Left hindlimb (tissue), 1 donor: ENCODE results near the gene SRPRB.
"Not testable (repeated sequence)": the region's sequence is repeated elsewhere in the genome, so short reads cannot be mapped to it uniquely, and the experiment has no call there.

Source experiments
- DNase-seq: peaks from one replicate; pipeline ENCODE4 v3.0.0-alpha.2; 2018

SRPRB gene

GRCh38 chr3:133779626-133780203, 25.9 kb upstream of the SRPRB start:
- DNase-seq = no peak

DNA sequence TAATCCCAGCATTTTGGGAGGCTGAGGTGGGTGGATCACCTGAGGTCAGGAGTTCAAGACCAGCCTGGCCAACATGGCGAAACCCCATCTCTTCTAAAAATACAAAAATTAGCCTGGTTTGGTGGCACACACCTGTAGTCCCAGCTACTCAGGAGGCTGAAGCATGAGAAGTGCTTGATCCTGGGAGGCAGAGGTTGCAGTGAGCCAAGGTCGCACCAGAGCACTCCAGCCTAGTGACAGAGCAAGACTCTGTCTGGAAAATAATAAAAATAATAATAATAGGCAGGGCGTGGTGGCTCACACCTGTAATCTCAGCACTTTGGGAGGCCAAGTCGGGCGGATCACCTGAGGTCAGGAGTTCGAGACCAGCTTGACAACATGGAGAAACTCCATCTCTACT, 24.9 kb upstream of the SRPRB start:
- not testable (repeated sequence) for DNase-seq

DNA sequence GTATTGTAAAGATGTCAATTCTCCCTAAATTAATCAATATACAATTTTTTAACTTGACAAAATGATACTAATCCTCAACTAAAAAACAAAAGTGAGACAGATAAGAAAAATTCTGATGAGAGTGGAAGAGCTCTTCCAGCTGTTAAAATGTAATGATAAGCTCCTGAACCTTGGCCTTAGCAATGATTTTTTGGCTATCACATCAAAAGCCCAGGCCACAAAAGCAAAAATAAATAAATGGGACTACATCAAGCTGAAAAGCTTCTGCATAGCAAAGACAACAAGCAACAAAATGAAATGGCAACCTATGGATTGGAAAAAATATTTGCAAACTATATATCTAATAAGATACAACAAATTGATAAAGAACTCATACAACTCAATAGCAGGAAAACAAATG, 24.0 kb upstream of the SRPRB start:
- no peak for DNase-seq

DNA sequence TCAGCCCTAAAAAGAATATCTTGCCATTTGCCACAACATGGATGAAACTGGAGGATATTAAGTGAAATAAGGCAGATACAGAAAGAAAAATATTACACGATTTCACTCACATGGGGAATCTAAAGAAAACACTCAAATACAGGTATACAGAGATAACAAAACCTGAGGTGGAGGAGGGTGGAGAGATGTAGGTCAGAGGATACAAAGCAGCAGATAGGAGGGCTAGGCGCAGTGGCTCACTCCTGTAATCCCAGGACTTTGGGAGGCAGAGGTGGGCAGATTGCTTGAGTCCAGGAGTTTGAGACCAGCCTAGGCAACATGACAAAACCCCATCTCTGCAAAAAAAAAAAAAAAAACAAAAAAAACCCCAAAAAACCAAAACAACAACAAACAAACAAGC, 23.2 kb upstream of the SRPRB start:
- DNase-seq = no peak

- DNase-seq = no peak
Observed at GRCh38 chr3:133783762-133784161, 21.9 kb upstream of the SRPRB start.

GRCh38 chr3:133788024-133788423, 17.6 kb upstream of the SRPRB start:
- no peak for DNase-seq

- DNase-seq = no peak
Observed at GRCh38 chr3:133792171-133792763, 13.3 kb upstream of the SRPRB start.

GRCh38 chr3:133797396-133798105, 8.1 kb upstream of the SRPRB start:
- no peak for DNase-seq

DNA sequence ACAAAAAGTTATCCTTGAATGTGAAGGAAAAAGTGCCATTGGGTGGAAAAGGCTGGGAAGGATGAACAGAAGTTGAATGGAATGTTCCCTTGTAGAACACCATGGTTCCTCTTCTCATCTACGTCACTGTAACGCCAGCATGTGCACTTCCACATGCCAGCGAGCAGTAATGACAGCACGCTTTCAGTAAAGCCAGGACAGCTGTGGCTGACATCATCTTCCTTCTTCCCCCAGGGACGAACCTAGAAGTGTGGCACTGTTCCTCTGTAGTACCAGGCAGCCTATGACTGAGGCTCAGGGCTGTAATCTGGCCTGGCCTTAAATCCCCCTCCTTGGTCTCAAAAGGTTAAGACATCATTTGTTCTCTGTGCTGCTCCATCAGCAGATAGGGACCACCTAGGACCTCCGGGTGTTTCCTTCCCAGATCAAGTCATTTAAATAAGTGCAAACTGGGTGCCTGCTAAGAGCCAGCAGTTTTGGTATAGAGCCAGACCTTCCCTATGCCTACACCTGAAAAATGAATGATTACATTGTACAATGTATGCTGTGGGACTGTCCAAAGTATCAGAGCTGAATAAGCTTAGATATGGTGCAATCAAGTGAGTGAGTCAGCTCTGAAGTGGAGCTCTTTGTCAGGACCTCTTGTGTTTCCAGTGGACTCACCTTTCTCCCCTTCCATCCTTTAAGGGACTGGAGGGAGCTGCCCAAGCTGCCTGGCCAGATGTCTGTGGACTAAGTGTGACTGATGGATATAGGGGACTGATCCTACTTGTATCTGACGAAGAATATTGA, 5.6 kb upstream of the SRPRB start:
- peak; percentile 40 for DNase-seq

DNA sequence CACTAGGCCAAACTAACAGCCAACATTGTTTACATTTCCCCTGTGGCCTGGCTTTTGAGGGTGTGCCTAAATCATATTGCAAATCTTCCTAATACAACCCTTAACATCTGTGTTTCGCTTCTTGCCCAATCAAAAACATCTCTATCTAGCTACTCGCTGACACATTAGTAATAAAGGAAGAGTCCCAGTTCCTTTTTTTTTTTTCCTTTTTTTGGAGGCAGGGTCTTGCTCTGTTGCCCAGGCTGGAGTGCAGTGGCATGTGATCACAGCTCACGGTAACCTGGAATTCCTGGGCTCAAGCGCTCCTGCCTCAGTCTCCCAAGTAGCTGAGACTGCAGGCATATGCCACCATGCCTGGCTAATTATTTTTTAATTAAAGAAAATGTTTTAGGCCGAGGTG, 2.1 kb upstream of the SRPRB start:
- no peak for DNase-seq

DNA sequence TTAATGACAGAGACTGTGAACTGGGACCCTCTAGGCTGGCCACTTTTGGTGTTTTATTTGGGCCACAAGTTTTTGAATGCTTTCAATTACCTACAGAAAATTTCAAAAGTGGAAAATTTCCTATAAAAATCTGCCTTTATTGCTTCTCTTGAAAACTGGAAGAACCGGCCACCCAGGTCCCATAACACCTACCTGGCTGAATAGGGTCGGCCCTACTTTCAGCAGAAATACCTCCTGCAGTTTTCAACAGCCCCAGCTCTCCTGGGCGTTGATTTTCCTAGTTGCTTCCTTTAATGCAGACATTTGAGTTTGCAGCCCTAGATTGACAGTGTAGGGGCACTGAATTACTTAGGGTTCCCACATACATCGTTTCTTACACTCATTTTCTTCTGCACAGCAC, 719 bp upstream of the SRPRB start:
- no peak for DNase-seq

DNA sequence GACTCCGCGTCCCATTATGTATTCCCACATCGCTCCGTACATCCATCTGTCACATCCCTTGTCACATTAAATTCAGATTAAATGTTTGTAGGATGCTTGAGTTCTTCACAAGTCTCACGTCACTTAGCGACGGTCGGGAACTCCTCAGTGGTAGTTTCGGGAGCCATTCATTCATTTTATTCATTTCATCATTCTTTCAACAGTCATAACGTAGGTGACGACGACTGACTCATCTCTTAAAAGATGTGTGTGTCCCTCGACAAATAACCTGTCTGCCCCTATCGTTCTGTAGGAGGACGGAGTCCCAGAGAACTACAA, 272 bp upstream of the SRPRB start:
- DNase-seq = no peak

DNA sequence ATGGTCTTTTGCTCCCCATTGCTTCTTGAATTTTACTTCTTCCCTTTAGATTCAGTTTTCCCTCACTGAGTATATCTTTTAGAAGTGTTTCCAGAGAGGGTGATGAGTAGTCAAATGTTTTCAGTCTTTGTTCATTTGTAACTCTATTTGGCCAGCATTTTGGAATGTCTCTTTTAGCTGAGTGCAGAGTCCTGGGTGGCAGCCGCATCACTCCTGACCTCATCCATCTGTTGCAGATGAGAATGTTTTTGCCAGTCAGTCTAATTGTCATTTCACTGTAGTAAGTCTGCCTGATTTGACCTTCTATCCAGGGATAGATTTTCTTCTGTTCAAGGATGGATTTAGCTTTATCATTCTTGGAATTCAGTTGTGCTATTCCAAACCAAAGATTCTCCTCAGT, 7.3 kb downstream of the SRPRB start:
- no peak for DNase-seq

GRCh38 chr3:133815386-133815785, 9.8 kb downstream of the SRPRB start:
- no peak for DNase-seq

GRCh38 chr3:133820129-133820528, 14.5 kb downstream of the SRPRB start:
- DNase-seq = no peak

- DNase-seq = no peak
Observed at GRCh38 chr3:133820889-133821675, 15.5 kb downstream of the SRPRB start.

- no peak for DNase-seq
Observed at GRCh38 chr3:133821767-133822638, 16.4 kb downstream of the SRPRB start.

GRCh38 chr3:133824961-133825485, 19.4 kb downstream of the SRPRB start:
- no peak for DNase-seq

DNA sequence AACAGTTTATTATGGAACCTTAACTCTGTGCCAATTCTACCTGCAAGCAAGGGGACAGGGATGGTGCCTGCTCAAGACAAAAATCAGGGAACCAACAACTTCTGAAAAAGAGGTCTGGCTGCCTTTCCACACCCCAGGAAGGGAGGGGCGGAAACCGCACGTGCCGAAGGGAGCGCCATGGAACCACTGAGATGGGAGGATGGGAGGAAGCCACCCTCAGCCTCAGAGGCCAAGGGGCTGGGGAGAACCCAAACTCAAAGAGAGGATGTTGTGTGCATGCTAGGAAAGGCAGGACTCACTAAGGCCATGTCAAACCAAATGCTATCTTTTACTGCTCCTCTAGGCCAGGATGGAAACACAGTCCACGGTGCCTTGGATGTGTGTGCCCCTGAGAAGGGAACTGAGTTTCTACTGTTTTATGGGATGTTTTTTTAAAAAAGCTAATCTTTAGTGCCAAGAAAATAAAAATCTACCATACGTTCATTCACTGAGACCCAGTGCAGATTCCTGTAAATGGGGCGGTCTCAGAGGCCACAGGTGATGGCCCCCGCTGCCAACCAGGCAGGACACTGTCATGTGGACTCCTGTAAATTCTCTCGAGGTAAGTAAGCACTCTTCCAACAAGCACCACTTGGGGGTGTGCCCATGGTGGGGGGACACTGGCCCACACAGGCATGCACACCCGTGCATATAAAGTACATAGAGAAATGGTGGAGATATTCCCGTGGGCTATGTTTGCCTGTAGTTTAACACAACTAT, 20.5 kb downstream of the SRPRB start:
- no peak for DNase-seq

DNA sequence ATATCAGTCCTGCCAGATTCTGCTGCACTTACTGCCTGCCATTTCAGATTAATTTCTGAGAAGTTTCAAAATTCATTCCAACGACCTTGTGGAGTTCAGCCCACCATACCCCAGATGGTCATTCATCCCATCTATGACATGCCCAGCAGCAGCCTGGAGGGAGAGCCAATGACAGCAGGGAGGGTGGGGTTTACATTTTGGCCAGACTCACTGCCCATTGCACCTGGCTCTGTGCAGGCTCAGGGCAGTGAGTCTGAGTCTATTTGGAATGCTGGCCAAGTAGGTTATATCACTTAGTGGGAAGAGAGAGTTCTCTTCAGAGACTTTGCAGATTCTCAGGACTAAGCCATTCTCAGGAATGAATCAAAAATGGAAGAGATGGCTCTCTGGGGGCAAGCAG, 21.5 kb downstream of the SRPRB start:
- DNase-seq = no peak

DNA sequence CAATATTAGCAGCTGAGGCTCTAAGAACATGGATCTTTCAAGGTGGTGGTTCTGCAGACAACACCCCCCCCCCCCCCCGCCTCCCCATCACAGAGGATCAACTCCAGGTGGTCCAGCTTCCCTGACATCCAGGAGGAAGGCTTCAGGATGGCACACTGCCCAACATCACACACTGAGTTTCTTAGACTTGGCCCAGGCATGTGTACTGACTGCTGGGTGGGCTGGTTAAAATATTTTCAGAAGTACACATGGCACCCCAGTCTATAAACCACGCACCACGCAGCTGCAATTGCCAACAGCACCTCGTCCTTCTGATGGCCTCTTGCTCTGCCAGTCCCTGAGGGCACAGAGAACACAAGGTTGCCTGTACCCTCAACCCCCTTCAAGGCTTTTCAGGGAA, 22.1 kb downstream of the SRPRB start:
- DNase-seq = no peak
